GM21367 (cell line): Measurements from ENCODE around the gene C7orf33.
"Not testable (repeated sequence)": the region's sequence is repeated elsewhere in the genome, so short reads cannot be mapped to it uniquely, and the experiment has no call there.

Experiments
- ATAC-seq: cut with Tn5 transposase; IDR thresholded peaks from one replicate; pipeline ENCODE4 v1.9.1; 2021; ENCODE audit not compliant: unreplicated experiment

Gene C7orf33

GRCh38 chr7:148590471-148590870 lies at the start of gene C7orf33:
Gene C7orf33 (plus strand): TSS chr7:148590766. CDS start chr7:148590926, 160 bp downstream.
- ATAC-seq: no peak

GRCh38 chr7:148541891-148542504 lies 48.6 kb upstream of the C7orf33 start:
- ATAC-seq: no peak

DNA sequence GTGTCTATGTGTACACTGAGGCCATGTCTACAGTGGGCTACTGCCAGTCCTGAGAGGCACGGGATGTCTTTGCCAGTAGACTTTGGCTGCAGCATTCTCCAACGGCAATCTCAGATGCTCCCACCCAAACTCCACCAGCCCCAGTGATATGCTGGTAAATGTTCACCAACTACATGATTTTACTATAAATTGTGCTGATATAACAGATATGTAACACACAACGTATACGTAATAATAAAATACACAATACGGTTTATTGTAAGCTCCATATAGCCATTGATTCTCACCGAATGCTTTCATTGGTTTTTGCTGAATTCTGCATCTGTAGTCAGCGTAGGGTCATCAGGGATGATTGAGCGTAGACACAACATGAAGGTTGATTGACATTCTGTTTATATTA lies 47.3 kb upstream of the C7orf33 start:
- ATAC-seq: no peak

- no peak for ATAC-seq
Measured at GRCh38 chr7:148545172-148545571, 45.4 kb upstream of the C7orf33 start.

DNA sequence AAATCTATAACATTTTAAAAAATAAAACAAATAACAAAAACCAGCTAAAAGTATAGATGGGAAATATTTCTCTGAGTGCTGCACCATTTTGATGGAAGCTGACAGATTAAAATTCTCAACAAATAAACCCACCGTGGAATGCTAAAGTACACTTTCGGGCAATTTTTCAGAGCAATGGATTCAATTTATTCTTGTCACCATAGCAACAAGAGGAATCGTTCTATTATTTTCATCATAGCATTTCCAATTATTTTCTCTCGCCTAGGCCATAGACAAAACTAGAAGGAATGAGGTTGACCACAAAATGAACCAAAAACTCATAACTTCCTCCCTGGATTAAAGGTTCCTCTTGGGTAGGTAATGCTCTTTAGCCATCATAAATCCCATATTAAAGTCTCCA lies 44.6 kb upstream of the C7orf33 start:
- no peak for ATAC-seq

GRCh38 chr7:148546857-148547256 lies 43.7 kb upstream of the C7orf33 start:
- no peak for ATAC-seq

GRCh38 chr7:148547951-148548350 lies 42.6 kb upstream of the C7orf33 start:
- ATAC-seq: no peak

DNA sequence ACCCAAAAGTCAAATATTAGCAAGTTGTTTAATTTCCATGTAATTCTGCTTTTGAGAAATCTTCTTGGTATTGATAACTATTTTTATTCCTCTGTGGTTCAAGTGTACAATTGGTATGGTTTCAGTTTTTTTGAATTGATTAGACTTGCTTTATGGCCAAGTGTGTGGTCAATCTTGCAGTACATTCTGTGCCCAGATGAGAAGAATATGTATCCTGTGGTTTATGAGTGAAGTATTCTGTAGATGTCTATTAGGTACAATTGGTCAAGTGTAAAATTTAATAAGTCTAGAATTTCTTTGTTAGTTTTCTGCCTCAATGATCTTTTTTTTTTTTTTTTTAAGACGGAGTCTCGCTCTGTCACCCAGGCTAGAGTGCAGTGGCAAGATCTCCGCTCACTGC lies 36.6 kb upstream of the C7orf33 start:
- no peak for ATAC-seq

DNA sequence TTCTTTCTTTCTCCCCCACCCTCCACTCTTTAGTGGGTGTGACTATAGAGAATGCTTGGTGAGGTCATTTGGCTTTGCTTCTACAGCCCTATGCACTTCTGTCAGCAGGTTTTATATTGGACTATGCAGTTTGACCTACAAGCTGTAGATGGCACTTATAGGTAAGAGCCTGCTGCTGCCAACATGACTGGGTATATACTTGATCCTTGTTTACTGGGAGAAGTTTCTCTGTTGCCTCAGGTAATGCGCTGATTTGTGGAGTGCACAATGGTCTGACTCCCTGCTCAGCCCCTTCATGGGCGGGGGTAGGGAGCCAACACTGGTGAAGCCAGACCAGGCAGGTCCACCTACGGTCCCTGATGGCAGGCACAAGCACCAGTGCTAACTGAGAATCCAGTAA lies 33.7 kb upstream of the C7orf33 start:
- ATAC-seq: no peak

- ATAC-seq: no peak
Measured at GRCh38 chr7:148558914-148559313, 31.7 kb upstream of the C7orf33 start.

DNA sequence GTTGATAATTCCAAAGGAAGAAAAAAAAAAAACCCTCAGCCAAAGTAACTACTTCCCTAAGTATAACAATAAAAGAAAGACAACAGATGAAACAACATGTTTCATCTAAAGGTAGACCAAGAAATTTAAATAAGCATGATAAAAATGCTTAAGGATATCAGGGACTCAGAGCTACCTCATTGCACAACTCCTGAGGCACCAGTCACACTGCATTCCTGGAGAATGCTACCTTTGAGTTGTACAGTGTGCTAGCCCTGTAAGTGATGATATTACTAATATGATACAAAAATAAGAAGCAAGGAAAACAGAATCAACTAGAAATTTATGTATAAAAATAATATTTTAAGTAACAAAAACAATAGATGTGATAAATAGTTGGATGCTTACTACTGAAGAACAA lies 29.5 kb upstream of the C7orf33 start:
- no peak for ATAC-seq

DNA sequence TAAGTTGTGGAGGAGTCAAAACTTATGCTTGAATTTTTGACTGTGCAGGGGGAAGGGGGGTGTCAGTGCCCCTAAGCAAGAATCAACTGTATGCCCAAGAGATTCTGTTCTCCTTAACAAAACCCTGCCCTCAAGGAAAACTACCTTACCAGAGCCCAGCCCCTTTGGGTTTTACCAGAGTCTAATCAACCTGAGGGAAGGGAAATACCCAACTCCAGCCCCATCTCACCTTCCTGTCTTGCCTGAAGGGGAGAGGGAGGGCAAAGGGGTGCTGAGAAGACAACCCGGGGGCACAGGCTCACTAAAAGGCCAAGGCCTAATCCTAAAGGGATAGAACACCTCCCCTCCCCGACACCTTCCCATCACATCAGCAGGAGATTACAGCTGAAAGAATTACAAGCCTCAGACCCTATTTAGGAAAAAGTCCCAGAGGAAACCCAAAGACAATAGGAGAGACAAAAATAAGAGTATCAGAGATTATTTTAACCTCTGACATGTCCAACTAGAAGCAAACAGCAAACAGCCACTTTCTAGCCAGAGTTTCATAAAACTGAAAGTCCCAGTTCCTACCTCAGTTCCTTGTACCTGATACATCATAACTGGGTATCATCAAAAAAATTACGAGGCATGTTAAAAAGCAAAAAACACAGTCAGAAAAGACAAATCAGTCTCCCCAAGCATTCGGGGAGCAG lies 26.8 kb upstream of the C7orf33 start:
- ATAC-seq: no peak

- ATAC-seq: peak; percentile 75
Measured at GRCh38 chr7:148564275-148564951, 26.2 kb upstream of the C7orf33 start.

GRCh38 chr7:148566736-148567135 lies 23.8 kb upstream of the C7orf33 start:
- ATAC-seq: no peak

GRCh38 chr7:148567524-148567923 lies 23.0 kb upstream of the C7orf33 start:
- no peak for ATAC-seq

- no peak for ATAC-seq
Measured at GRCh38 chr7:148570510-148570909, 20.1 kb upstream of the C7orf33 start.

DNA sequence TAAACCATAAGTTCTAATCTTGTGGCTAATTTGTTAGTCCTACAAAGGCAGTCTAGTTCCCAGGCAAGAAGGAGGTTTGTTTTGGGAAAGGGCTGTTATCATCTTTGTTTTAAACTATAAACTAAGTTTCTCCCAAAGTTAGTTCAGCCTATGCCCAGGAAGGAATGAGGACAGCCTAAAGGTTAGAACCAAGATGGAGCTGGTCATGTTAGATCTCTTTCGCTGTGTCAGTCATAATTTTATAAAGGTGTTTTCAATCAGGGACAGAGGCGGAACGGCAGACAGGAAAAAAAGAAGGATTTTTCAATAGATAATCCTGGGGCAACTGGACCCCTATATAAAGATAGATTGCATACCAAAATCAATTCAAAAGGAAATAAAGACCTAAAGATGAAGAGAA lies 19.6 kb upstream of the C7orf33 start:
- ATAC-seq: not testable (repeated sequence)

DNA sequence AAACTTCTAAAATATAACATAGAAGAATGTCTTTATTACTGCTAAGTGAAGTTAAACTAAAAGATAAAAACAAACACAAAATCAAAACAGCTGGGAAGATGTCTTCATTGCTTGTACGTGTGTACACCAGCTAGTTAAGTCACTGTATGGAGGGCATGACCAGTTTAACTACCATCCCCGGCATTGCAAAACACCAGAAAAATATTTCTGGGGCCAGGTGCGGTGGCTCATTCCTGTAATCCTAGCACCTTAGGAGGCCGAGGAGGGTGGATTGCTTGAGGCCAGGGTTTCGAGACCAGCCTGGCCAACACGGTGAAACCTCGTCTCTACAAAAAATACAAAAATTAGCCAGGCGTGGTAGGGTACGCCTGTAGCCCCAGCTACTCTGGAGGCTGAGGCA lies 19.2 kb upstream of the C7orf33 start:
- ATAC-seq: no peak

GRCh38 chr7:148572067-148572522 lies 18.5 kb upstream of the C7orf33 start:
- no peak for ATAC-seq

- not testable (repeated sequence) for ATAC-seq
Measured at GRCh38 chr7:148573581-148573980, 17.0 kb upstream of the C7orf33 start.

DNA sequence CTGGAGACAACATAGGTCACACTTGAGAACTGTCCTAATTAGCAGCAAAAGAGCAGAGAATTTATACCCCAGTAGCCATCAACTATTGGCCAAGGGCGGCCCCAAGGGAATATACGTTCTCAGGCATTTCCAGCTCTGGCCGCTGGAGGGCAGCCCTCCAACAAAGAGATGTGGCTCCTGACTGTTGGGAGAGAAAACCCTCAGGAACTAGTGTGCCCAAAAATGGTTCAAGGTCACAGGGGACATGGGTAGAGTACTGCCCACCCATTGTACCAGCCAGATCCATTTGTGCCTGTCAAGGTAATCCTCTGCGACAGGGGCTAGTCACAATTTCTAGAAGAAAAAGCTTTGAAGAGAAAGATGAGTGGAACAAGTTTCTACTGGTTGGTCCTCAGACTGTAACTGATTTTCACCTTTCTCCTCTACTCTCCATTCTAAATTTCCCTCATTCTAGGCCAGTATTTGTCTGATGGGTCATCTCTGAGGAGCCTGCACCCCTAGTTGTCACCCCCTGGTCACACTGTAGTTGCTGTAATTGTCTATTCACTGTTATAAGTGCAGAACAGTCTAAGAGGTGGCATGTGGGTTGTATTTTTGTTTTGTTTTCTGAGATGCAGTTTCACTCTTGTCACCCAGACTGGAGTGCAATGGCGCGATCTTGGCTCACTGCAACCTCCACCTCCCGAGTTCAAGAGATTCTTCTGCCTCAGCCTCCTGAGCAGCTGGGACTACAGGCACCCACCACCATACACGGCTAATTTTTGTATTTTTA lies 14.7 kb upstream of the C7orf33 start:
- peak; percentile 84 for ATAC-seq
